K562 (cell line): ENCODE data around the gene DNASE1L2. TPM values are rescaled to one million over a fixed set of nuclear protein-coding genes. Genes with fewer than 3 reads are reported as not detected.

Experiments
- ARID1B ChIP-seq: fragments of 450-650 bp; IDR thresholded peaks from 2 replicates; pipeline ENCODE4 v1.6.1; 2016; ENCODE audit warnings: antibody characterized with exemption, mild to moderate bottlenecking, inconsistent platforms
- DDX20 ChIP-seq: fragments of 450-650 bp; IDR thresholded peaks from 2 replicates; pipeline ENCODE4 v1.6.1; 2016; ENCODE audit warnings: missing genetic modification characterization, low read depth, mild to moderate bottlenecking, missing compliant biosample characterization, moderate library complexity
- ETV1 ChIP-seq: fragments of 450-650 bp; conservative IDR thresholded peaks from 2 replicates; pipeline ENCODE4 v1.6.1; 2016; ENCODE audit warnings: missing genetic modification characterization, control low read depth, low read depth, missing compliant biosample characterization
- ETV5 ChIP-seq: sonication (generic); formaldehyde crosslinking; IDR thresholded peaks from 2 replicates; pipeline ENCODE4 v1.4.0; 2020; ENCODE audit warnings: low read depth, mild to moderate bottlenecking, missing genetic modification reagents
- FOXA3 ChIP-seq, 2 experiments: fragments of 450-650 bp in 1 of 2; sonication (generic) in 1 of 2; formaldehyde crosslinking; IDR thresholded peaks in 1 of 2; conservative IDR thresholded peaks in 1 of 2; 2 replicates each; pipeline versions ENCODE4 v1.4.0 to v1.8.0; 2020 to 2022; ENCODE audit warnings: mild to moderate bottlenecking in 2 of 2, missing genetic modification reagents in 1 of 2
- GABPA ChIP-seq: fragments of 200-800 bp; sonication (Bioruptor generic); conservative IDR thresholded peaks from 2 replicates; pipeline ENCODE4 v1.6.1; 2016; ENCODE audit warnings: low read depth, missing genetic modification characterization, missing compliant biosample characterization
- GTF2A2 ChIP-seq: IDR thresholded peaks from 2 replicates; pipeline ENCODE4 v1.6.1; 2016; ENCODE audit warnings: mild to moderate bottlenecking, missing genetic modification characterization, missing compliant biosample characterization
- L3MBTL2 ChIP-seq: fragments of 450-650 bp; IDR thresholded peaks from 2 replicates; pipeline ENCODE4 v1.6.1; 2016; ENCODE audit warnings: mild to moderate bottlenecking, moderate library complexity
- NCOA4 ChIP-seq: fragments of 450-650 bp; IDR thresholded peaks from 2 replicates; pipeline ENCODE4 v1.6.1; 2018; ENCODE audit warnings: mild to moderate bottlenecking; ENCODE audit not compliant: partially characterized antibody
- NR2F6 ChIP-seq: fragments of 450-650 bp; formaldehyde crosslinking; IDR thresholded peaks from 2 replicates; pipeline ENCODE4 v1.4.0; 2020; ENCODE audit warnings: mild to moderate bottlenecking
- NRF1 ChIP-seq, 2 experiments: fragments of 450-650 bp; IDR thresholded peaks in 1 of 2; conservative IDR thresholded peaks in 1 of 2; 2 replicates each; pipeline ENCODE4 v1.6.1; 2014; ENCODE audit warnings: mild to moderate bottlenecking in 2 of 2
- PHF8 ChIP-seq: fragments of 200-600 bp; sonication (generic); IDR thresholded peaks from 2 replicates; pipeline ENCODE4 v1.6.1; 2012; ENCODE audit warnings: mixed run types, mild to moderate bottlenecking, inconsistent platforms, low read length, moderate library complexity, borderline replicate concordance
- POLR2AphosphoS2 ChIP-seq: IDR thresholded peaks from 2 replicates; pipeline ENCODE4 v1.6.1; 2012; ENCODE audit warnings: low read length, improper control_type of control experiment
- PRMT5 ChIP-seq: sonication (generic); formaldehyde crosslinking; IDR thresholded peaks from 2 replicates; pipeline ENCODE4 v1.5.0; 2020; ENCODE audit warnings: missing genetic modification reagents
- TOE1 ChIP-seq, 2 experiments: fragments of 450-650 bp in 1 of 2; sonication (generic) in 1 of 2; formaldehyde crosslinking in 1 of 2; IDR thresholded peaks; 2 replicates each; pipeline versions ENCODE4 v1.7.1 to v1.8.0; 2016 to 2022; ENCODE audit warnings: borderline replicate concordance in 2 of 2, mild to moderate bottlenecking in 2 of 2, antibody characterized with exemption in 1 of 2, inconsistent platforms in 1 of 2, low read depth in 1 of 2, missing genetic modification reagents in 1 of 2, moderate library complexity in 1 of 2
- ZBTB1 ChIP-seq: sonication (generic); formaldehyde crosslinking; IDR thresholded peaks from 2 replicates; pipeline ENCODE4 v1.8.1; 2023; ENCODE audit warnings: missing genetic modification reagents, low read depth, mild to moderate bottlenecking, borderline replicate concordance
- polyA plus RNA-seq, 8 experiments: library from polyadenylated mRNA; depleted of rRNA in 4 of 8; stranded (reverse) in 5 of 8; unstranded in 3 of 8; fragments of >200 nt; fragmentation: Nextera tagmentation in 2 of 8; fragmentation: Illumina TruSeq in 1 of 8; extraction: Ambion mirVana in 2 of 8; extraction: Trizol in 1 of 8; gene quantifications; 2 replicates each; pipeline versions ENCODE4 v1.2.1 to v1.2.3, GENCODE V29; 2011 to 2014; ENCODE audit warnings: inconsistent platforms in 1 of 8, missing spikeins in 1 of 8
- total RNA-seq, 7 experiments: library from RNA; depleted of rRNA in 6 of 7; stranded (reverse); fragments of >200 nt in 6 of 7; fragmentation: Illumina TruSeq in 2 of 7; extraction: Trizol in 2 of 7; gene quantifications; 2 replicates each; pipeline versions ENCODE4 v1.2.1 to v1.2.3, GENCODE V29; 2011 to 2021; ENCODE audit warnings: low replicate concordance in 1 of 7
- TF ChIP-seq, protein P1 (sequence below), 2 experiments: IDR thresholded peaks; 2 replicates each; pipeline ENCODE4 v1.6.1; 2012; ENCODE audit warnings: improper control_type of control experiment in 2 of 2, low read depth in 2 of 2, low read length in 2 of 2, borderline replicate concordance in 1 of 2
- TF ChIP-seq, protein P2 (sequence below): fragments of 450-650 bp; IDR thresholded peaks from 2 replicates; pipeline ENCODE4 v1.6.1; 2016; ENCODE audit warnings: mild to moderate bottlenecking
- TF ChIP-seq, protein P3 (sequence below): sonication (generic); formaldehyde crosslinking; IDR thresholded peaks from 2 replicates; pipeline ENCODE4 v1.8.1; 2023; ENCODE audit warnings: mild to moderate bottlenecking, missing genetic modification reagents

DNASE1L2 gene
- total and polyA plus RNA-seq, 9 of the 15 experiments (the other 6 are each of a cell fraction or from before 2014, with no cell fraction given), result 0.08 to 2.7 (median 1.7) TPM; not detected in 1

DNA sequence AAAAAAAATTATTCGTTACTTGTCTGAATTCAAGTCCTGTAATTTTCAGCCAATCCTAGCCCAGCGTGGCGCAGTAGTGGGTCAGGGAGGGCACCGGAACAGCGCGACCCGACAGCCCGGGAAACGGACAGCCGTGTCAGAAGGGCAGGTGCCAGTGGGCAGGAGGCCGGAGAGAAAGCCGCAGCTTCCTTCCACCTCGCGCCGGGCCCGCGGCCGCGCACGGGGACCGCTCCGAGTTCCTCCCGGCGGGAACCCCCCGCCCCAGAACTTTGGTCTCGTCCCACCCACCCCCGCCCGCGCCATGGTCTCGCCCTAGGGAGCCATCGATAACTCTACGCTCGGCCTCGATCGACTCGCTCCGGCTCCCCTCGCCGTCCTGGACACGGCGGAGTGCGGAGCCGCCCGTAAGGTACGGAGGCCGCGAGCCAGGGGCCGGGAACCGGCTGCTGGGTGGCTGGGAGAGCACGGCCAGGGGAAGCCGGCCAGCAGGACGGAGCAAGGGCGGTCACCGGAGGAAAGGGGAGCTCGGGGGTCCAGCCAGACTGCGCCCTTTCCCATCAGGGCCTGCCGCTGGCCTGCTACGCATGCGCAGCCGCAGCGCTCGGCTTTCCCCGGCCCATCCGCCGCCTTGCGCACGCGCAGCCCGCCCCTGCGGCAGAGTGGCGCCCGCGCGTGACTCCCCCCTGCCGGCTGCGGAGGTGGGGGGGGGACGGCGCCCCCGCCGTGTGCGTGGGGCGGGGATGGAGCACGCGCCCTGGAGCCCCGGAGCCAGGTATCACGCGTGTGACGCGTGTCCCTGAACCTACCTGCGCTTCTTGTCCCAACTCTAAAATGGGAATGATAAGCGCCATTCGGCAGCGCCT, 30.9 kb upstream of the DNASE1L2 start, which contains the start of gene MLST8 (continued):
- TF ChIP-seq, protein P1, sequence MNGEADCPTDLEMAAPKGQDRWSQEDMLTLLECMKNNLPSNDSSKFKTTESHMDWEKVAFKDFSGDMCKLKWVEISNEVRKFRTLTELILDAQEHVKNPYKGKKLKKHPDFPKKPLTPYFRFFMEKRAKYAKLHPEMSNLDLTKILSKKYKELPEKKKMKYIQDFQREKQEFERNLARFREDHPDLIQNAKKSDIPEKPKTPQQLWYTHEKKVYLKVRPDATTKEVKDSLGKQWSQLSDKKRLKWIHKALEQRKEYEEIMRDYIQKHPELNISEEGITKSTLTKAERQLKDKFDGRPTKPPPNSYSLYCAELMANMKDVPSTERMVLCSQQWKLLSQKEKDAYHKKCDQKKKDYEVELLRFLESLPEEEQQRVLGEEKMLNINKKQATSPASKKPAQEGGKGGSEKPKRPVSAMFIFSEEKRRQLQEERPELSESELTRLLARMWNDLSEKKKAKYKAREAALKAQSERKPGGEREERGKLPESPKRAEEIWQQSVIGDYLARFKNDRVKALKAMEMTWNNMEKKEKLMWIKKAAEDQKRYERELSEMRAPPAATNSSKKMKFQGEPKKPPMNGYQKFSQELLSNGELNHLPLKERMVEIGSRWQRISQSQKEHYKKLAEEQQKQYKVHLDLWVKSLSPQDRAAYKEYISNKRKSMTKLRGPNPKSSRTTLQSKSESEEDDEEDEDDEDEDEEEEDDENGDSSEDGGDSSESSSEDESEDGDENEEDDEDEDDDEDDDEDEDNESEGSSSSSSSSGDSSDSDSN (IDR thresholded peaks at IDR 0.05; ENCODE audit: borderline replicate concordance in 1 of 2, low read depth in 2 of 2, low read length in 2 of 2), result 0 out of 4 replicates have a peak, but pooled peaks of 1 of the 2 experiments have one; percentile 53
- TF ChIP-seq GTF2A2 (tag) (no peak), ETV1 (tag) (peak; percentile 55), POLR2AphosphoS2 (peak; percentile 44; the same call in 1 of the 2 replicates), GABPA (peak; percentile 63), ETV5 (CRISPR knock-in tag) (peak; percentile 36; the same call in 1 of the 2 replicates), NCOA4 (peak; percentile 100), NRF1 (conservative IDR thresholded peaks at IDR 0.05 in 1 of 2, IDR thresholded peaks at IDR 0.05 in 1 of 2) (peak; percentile 99), TOE1 (IDR thresholded peaks at IDR 0.05; ENCODE audit: borderline replicate concordance) (peak; percentile 74), TOE1 (CRISPR knock-in tag; IDR thresholded peaks at IDR 0.05; ENCODE audit: borderline replicate concordance, low read depth) (no peak), NR2F6 (no peak), L3MBTL2 (peak; percentile 93), ARID1B (peak; percentile 25), PRMT5 (no peak), FOXA3 (CRISPR knock-in tag; conservative IDR thresholded peaks at IDR 0.05 in 1 of 2, IDR thresholded peaks at IDR 0.05 in 1 of 2) (0 out of 4 replicates have a peak, but pooled peaks of 1 of the 2 experiments have one; percentile 31), ZBTB1 (CRISPR knock-in tag) (peak; percentile 70; the same call in 1 of the 2 replicates), PHF8 (peak; percentile 99), DDX20 (tag) (no peak)
- TF ChIP-seq, protein P2, sequence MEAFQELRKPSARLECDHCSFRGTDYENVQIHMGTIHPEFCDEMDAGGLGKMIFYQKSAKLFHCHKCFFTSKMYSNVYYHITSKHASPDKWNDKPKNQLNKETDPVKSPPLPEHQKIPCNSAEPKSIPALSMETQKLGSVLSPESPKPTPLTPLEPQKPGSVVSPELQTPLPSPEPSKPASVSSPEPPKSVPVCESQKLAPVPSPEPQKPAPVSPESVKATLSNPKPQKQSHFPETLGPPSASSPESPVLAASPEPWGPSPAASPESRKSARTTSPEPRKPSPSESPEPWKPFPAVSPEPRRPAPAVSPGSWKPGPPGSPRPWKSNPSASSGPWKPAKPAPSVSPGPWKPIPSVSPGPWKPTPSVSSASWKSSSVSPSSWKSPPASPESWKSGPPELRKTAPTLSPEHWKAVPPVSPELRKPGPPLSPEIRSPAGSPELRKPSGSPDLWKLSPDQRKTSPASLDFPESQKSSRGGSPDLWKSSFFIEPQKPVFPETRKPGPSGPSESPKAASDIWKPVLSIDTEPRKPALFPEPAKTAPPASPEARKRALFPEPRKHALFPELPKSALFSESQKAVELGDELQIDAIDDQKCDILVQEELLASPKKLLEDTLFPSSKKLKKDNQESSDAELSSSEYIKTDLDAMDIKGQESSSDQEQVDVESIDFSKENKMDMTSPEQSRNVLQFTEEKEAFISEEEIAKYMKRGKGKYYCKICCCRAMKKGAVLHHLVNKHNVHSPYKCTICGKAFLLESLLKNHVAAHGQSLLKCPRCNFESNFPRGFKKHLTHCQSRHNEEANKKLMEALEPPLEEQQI, result no peak
- TF ChIP-seq, protein P3, sequence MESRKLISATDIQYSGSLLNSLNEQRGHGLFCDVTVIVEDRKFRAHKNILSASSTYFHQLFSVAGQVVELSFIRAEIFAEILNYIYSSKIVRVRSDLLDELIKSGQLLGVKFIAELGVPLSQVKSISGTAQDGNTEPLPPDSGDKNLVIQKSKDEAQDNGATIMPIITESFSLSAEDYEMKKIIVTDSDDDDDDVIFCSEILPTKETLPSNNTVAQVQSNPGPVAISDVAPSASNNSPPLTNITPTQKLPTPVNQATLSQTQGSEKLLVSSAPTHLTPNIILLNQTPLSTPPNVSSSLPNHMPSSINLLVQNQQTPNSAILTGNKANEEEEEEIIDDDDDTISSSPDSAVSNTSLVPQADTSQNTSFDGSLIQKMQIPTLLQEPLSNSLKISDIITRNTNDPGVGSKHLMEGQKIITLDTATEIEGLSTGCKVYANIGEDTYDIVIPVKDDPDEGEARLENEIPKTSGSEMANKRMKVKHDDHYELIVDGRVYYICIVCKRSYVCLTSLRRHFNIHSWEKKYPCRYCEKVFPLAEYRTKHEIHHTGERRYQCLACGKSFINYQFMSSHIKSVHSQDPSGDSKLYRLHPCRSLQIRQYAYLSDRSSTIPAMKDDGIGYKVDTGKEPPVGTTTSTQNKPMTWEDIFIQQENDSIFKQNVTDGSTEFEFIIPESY (CRISPR knock-in tag), result peak; percentile 20; the same call in 1 of the 2 replicates
